ENCODE data around the gene COX15. TPM values are rescaled to one million over a fixed set of nuclear protein-coding genes. Genes with fewer than 3 reads are reported as not detected.

COX15 gene
- total and polyA plus RNA-seq, 2 donors (not counting 3 experiments of a cell fraction or from before 2014, with no cell fraction given), result 16.6 to 34.6 TPM

- peak overlapping the region; percentile 100 for H3K4me2 ChIP-seq (ENCODE audit: insufficient read depth, low read length)
- DNase-seq (ENCODE audit: low read depth, low spot score) (peak; percentile 95), FAIRE-seq (no peak)
- no peaks in the 10 kb centered on the region for H3K9me1 ChIP-seq (replicated peaks; ENCODE audit: control insufficient read depth, extremely low read depth, insufficient read depth, low read length)
- no peak overlapping the region for H2AFZ ChIP-seq (ENCODE audit: low read depth, low read length)
- no peaks in the 10 kb centered on the region for H3K9me3 ChIP-seq (replicated peaks; ENCODE audit: control insufficient read depth, insufficient read depth, low read length)
- no peaks in the 10 kb centered on the region for H3K36me3 ChIP-seq (ENCODE audit: control insufficient read depth in 2 of 2, extremely low read depth in 1 of 2, insufficient read depth in 2 of 2, low read length in 2 of 2)
- peak overlapping the region; percentile 99 for H3K9ac ChIP-seq (replicated peaks; ENCODE audit: extremely low read depth, insufficient read depth, low read length)
- no peaks in the 10 kb centered on the region for H3K79me2 ChIP-seq (ENCODE audit: control insufficient read depth, insufficient read depth, low read length)
- BruUV-seq (replicated peaks), result no TSS peak
- intact Hi-C loops (cut with micrococcal nuclease) (loop anchor here (1.0 kb wide), 3 partner anchors 47 to 159 kb away; partner anchors contain the start of genes COX15, CUTC and SLC25A28), dilution Hi-C loops (cut with MboI; ENCODE audit: extremely low pct_ligation_motif_present, low sequenced_read_pairs) (no loop called here)
- no peaks in the 10 kb centered on the region for H3K27me3 ChIP-seq (ENCODE audit: control insufficient read depth in 2 of 2, insufficient read depth in 2 of 2, low read length in 2 of 2)
- POLR2A ChIA-PET, result interaction anchor here (0.6 kb wide), 2 partner anchors 20 to 565 kb away, joined by 3 read pairs; no protein-coding TSS in a partner anchor
- CTCF ChIA-PET, result interaction anchor here (0.5 to 1.3 kb wide), 6 partner anchors 10 to 226 kb away, joined by 3 to 7 read pairs (median 3); partner anchors contain the start of genes COX15 and CUTC
- peak overlapping the region; percentile 0 to 75 (median 42) for H3K4me3 ChIP-seq (replicated peaks in 1 of 3; ENCODE audit: insufficient read depth in 1 of 3, low read depth in 1 of 3, low read length in 3 of 3)
- no peak for TF ChIP-seq MYC (IDR thresholded peaks at IDR 0.05; ENCODE audit: low read depth, low read length)
- TF ChIP-seq POLR2A (IDR thresholded peaks at IDR 0.05; ENCODE audit: low read depth, low read length), result peak; percentile 41
- peak; percentile 56 for TF ChIP-seq POLR2AphosphoS5 (IDR thresholded peaks at IDR 0.05; ENCODE audit: insufficient read depth, low read depth, low read length)
- H3K27ac ChIP-seq (ENCODE audit: insufficient read depth, low read depth, low read length), result peak overlapping the region; percentile 100
- H4K20me1 ChIP-seq (replicated peaks; ENCODE audit: control insufficient read depth, extremely low read depth, insufficient read depth, low read length), result no peaks in the 10 kb centered on the region
- peaks cover 79% of the 10 kb centered on the region for H3K4me1 ChIP-seq (ENCODE audit: control insufficient read depth, extremely low read depth, insufficient read depth, low read length)
These were observed 47.4 kb upstream of the COX15 start for GRCh38 chr10:99779335-99779734.

- Histone ChIP-seq H3K9me3 (replicated peaks; ENCODE audit: control insufficient read depth, insufficient read depth, low read length) (no peaks in the 10 kb centered on the region), H3K9ac (replicated peaks; ENCODE audit: extremely low read depth, insufficient read depth, low read length) (no peak overlapping the region), H3K4me1 (ENCODE audit: control insufficient read depth, extremely low read depth, insufficient read depth, low read length) (peaks cover 70% of the 10 kb centered on the region), H3K79me2 (ENCODE audit: control insufficient read depth, insufficient read depth, low read length) (no peaks in the 10 kb centered on the region), H3K4me2 (ENCODE audit: insufficient read depth, low read length) (peak overlapping the region; percentile 100), H2AFZ (ENCODE audit: low read depth, low read length) (peak overlapping the region; percentile 39), H3K9me1 (replicated peaks; ENCODE audit: control insufficient read depth, extremely low read depth, insufficient read depth, low read length) (no peaks in the 10 kb centered on the region), H3K27me3 (ENCODE audit: control insufficient read depth in 2 of 2, insufficient read depth in 2 of 2, low read length in 2 of 2) (no peaks in the 10 kb centered on the region), H3K27ac (ENCODE audit: insufficient read depth, low read depth, low read length) (peak overlapping the region; percentile 100), H3K4me3 (replicated peaks in 1 of 3; ENCODE audit: insufficient read depth in 1 of 3, low read depth in 1 of 3, low read length in 3 of 3) (no peak overlapping the region), H3K36me3 (ENCODE audit: control insufficient read depth in 2 of 2, extremely low read depth in 1 of 2, insufficient read depth in 2 of 2, low read length in 2 of 2) (no peaks in the 10 kb centered on the region), H4K20me1 (replicated peaks; ENCODE audit: control insufficient read depth, extremely low read depth, insufficient read depth, low read length) (no peaks in the 10 kb centered on the region)
- FAIRE-seq, result peak; percentile 31
- no TSS peak for BruUV-seq (replicated peaks)
- dilution Hi-C loops (cut with MboI; ENCODE audit: extremely low pct_ligation_motif_present, low sequenced_read_pairs) (no loop called here), intact Hi-C loops (cut with micrococcal nuclease) (no loop called here)
- DNase-seq (ENCODE audit: low read depth, low spot score), result peak; percentile 37
- TF ChIP-seq POLR2A (IDR thresholded peaks at IDR 0.05; ENCODE audit: low read depth, low read length), result no peak
- no peak for TF ChIP-seq GATA2 (IDR thresholded peaks at IDR 0.05; ENCODE audit: insufficient read depth, insufficient read length, low read depth, low read length)
- no peak for TF ChIP-seq JUN (IDR thresholded peaks at IDR 0.05; ENCODE audit: borderline replicate concordance, insufficient read depth, insufficient read length, low read depth)
- TF ChIP-seq POLR2AphosphoS5 (IDR thresholded peaks at IDR 0.05; ENCODE audit: insufficient read depth, low read depth, low read length), result no peak
- TF ChIP-seq MAX (IDR thresholded peaks at IDR 0.05; ENCODE audit: insufficient read depth, insufficient read length), result no peak
- TF ChIP-seq MYC (IDR thresholded peaks at IDR 0.05; ENCODE audit: low read depth, low read length), result no peak
- CTCF ChIA-PET, result interaction anchor here (1.0 kb wide), 2 partner anchors 9 to 68 kb away, joined by 4 read pairs; no protein-coding TSS in a partner anchor
- POLR2A ChIA-PET, result no interaction called here
These were observed 46.2 kb upstream of the COX15 start for GRCh38 chr10:99777918-99778714.
